ENCODE results near the gene RNF32. TPM values are rescaled to one million over a fixed set of nuclear protein-coding genes. Genes with fewer than 3 reads are reported as not detected.

Gene RNF32
- total RNA-seq, 1 donor from 2014 or later, result 1.0 TPM

DNA sequence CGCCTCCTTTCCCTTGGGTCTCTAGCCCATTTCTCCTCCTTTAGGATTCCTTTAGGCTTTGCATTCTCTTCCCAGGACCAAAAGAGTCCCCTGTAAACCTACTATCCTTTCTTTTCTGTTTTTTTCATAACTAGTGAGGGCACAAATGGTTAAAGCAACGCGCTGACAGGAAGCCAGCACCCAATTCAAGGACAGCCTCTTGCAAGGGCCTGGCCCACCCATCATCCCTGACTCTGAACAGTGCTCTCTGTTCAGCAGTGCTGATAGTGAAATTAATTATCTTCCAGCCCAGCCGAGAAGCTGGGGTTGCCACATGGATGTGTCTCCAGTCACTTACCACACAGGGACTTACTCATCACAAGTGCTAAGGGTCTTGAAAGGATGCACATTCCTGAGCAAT is 38.3 kb upstream of the RNF32 start:
- H3K4me1 Mint-ChIP-seq, result no peaks in the 10 kb centered on the region
- CTCF ChIA-PET, result no interaction called here

GRCh38 chr7:156603011-156603410 is 37.6 kb upstream of the RNF32 start:
- peaks cover 11% of the 10 kb centered on the region for H3K27me3 Mint-ChIP-seq
- H3K36me3 Mint-ChIP-seq (ENCODE audit: low read depth), result no peaks in the 10 kb centered on the region
- ChIA-PET POLR2A (no interaction called here), CTCF (no interaction called here)
- DNase-seq, result no peak
- no peak for ATAC-seq (ENCODE audit: low read depth)
- H3K4me1 Mint-ChIP-seq, result no peaks in the 10 kb centered on the region
- peaks cover 2% of the 10 kb centered on the region for H3K9me3 Mint-ChIP-seq
- intact Hi-C loops (cut with micrococcal nuclease), result no loop called here
- H3K4me3 Mint-ChIP-seq, result no peak overlapping the region
- H3K27ac Mint-ChIP-seq, result no peak overlapping the region
- TF ChIP-seq, protein P1, sequence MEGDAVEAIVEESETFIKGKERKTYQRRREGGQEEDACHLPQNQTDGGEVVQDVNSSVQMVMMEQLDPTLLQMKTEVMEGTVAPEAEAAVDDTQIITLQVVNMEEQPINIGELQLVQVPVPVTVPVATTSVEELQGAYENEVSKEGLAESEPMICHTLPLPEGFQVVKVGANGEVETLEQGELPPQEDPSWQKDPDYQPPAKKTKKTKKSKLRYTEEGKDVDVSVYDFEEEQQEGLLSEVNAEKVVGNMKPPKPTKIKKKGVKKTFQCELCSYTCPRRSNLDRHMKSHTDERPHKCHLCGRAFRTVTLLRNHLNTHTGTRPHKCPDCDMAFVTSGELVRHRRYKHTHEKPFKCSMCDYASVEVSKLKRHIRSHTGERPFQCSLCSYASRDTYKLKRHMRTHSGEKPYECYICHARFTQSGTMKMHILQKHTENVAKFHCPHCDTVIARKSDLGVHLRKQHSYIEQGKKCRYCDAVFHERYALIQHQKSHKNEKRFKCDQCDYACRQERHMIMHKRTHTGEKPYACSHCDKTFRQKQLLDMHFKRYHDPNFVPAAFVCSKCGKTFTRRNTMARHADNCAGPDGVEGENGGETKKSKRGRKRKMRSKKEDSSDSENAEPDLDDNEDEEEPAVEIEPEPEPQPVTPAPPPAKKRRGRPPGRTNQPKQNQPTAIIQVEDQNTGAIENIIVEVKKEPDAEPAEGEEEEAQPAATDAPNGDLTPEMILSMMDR (IDR thresholded peaks at IDR 0.05), result no peak

More for the DNA sequence above, 38.3 kb upstream of the RNF32 start:
- Mint-ChIP-seq H3K27ac (no peak overlapping the region), H3K4me3 (no peak overlapping the region), H3K36me3 (ENCODE audit: low read depth) (no peaks in the 10 kb centered on the region), H3K27me3 (peaks cover 11% of the 10 kb centered on the region), H3K9me3 (peaks cover 2% of the 10 kb centered on the region)
- intact Hi-C loops (cut with micrococcal nuclease), result loop anchor here (1.0 kb wide), 1 partner anchor 8 kb away; no protein-coding TSS in a partner anchor
- POLR2A ChIA-PET, result no interaction called here
- ATAC-seq (ENCODE audit: low read depth) (no peak), DNase-seq (no peak)
- TF ChIP-seq, protein P1 (IDR thresholded peaks at IDR 0.05), result no peak

DNA sequence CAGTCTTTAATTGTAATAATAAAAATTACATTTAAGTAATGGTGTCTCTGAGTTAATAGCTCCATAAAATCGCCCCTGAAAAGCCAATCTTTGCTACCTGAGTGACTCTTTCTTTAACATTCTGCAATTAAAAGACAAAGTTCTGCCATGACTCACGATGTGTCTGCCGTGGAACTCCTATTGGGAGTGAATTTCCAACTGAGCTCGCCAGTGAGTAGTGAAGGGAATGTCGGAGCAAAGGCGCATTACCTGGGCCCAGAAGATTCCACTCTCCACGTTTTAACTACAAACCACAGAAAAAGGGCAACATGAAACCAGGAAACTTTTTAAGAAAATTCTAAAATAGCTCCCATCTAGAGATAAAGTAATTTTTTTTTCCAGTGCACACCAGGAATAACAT is 36.9 kb upstream of the RNF32 start:
- TF ChIP-seq, protein P1 (IDR thresholded peaks at IDR 0.05), result no peak
- POLR2A ChIA-PET, result no interaction called here
- Mint-ChIP-seq H3K27me3 (peaks cover 16% of the 10 kb centered on the region), H3K27ac (no peak overlapping the region), H3K4me3 (no peak overlapping the region), H3K9me3 (peaks cover 1% of the 10 kb centered on the region), H3K36me3 (ENCODE audit: low read depth) (no peaks in the 10 kb centered on the region), H3K4me1 (no peaks in the 10 kb centered on the region)
- ATAC-seq (ENCODE audit: low read depth) (no peak), DNase-seq (no peak)
- intact Hi-C loops (cut with micrococcal nuclease), result no loop called here
- CTCF ChIA-PET, result no interaction called here

DNA sequence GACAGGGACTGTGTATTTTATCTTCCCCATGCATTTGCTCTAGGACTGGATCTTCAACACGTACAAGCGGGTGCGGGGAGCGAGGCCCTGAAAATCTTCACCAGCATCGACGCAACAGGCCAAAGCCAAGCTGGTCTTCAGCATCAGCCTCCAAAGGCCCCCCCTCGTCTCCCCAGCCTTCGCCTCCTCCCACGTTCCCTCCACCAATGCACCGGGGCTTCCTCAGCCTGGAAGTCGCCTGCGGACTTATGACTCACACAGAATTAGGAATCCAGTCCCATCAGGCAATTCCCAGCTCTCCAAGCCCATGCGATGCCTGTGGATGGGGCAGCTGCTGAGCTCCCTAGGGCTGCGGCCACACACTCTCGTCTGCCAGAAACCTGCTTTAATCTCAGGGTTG is 36.3 kb upstream of the RNF32 start:
- Mint-ChIP-seq H3K4me1 (no peaks in the 10 kb centered on the region), H3K27ac (no peak overlapping the region), H3K27me3 (peaks cover 21% of the 10 kb centered on the region), H3K4me3 (no peak overlapping the region), H3K9me3 (no peaks in the 10 kb centered on the region), H3K36me3 (ENCODE audit: low read depth) (no peaks in the 10 kb centered on the region)
- DNase-seq (no peak), ATAC-seq (ENCODE audit: low read depth) (no peak)
- ChIA-PET CTCF (no interaction called here), POLR2A (no interaction called here)
- TF ChIP-seq, protein P1 (IDR thresholded peaks at IDR 0.05), result no peak
- intact Hi-C loops (cut with micrococcal nuclease), result no loop called here

- H3K27ac Mint-ChIP-seq, result no peak overlapping the region
- no peak for ATAC-seq (ENCODE audit: low read depth)
- no peaks in the 10 kb centered on the region for H3K9me3 Mint-ChIP-seq
- no peak for DNase-seq
- H3K27me3 Mint-ChIP-seq, result peaks cover 24% of the 10 kb centered on the region
- no peak overlapping the region for H3K4me3 Mint-ChIP-seq
- intact Hi-C loops (cut with micrococcal nuclease), result no loop called here
- ChIA-PET CTCF (no interaction called here), POLR2A (no interaction called here)
- H3K4me1 Mint-ChIP-seq, result no peaks in the 10 kb centered on the region
- H3K36me3 Mint-ChIP-seq (ENCODE audit: low read depth), result no peaks in the 10 kb centered on the region
- TF ChIP-seq, protein P1 (IDR thresholded peaks at IDR 0.05), result no peak
Measured at GRCh38 chr7:156604836-156605695, 35.5 kb upstream of the RNF32 start.
